Type B pancreatic cell (in vitro differentiated cells): ENCODE measurements around the gene PTPRM. TPM values are rescaled to one million over a fixed set of nuclear protein-coding genes. Genes with fewer than 3 reads are reported as not detected.
A peak's percentile ranks its signal among the peaks of the same experiment; 100 is the strongest.

Source experiments
- DNase-seq: peaks from one replicate; pipeline ENCODE4 v3.0.0; 2021; ENCODE audit warnings: mixed read lengths; ENCODE audit not compliant: unreplicated experiment; ENCODE audit errors: extremely low spot score
- H3K27ac Mint-ChIP-seq: 2 replicates; pipeline ENCODE4 v1.8.0; 2021; ENCODE audit warnings: mild to moderate bottlenecking, mixed read lengths
- H3K27me3 Mint-ChIP-seq: 2 replicates; pipeline ENCODE4 v1.8.0; 2021; ENCODE audit warnings: mixed read lengths
- H3K36me3 Mint-ChIP-seq: 2 replicates; pipeline ENCODE4 v1.8.0; 2021; ENCODE audit warnings: mixed read lengths
- H3K4me1 Mint-ChIP-seq: one replicate; pipeline ENCODE4 v1.8.0; 2021; ENCODE audit warnings: mixed read lengths; ENCODE audit not compliant: unreplicated experiment
- H3K4me3 Mint-ChIP-seq: 2 replicates; pipeline ENCODE4 v1.8.0; 2021; ENCODE audit warnings: mild to moderate bottlenecking, mixed read lengths
- H3K9me3 Mint-ChIP-seq: 2 replicates; pipeline ENCODE4 v1.8.0; 2021; ENCODE audit warnings: mixed read lengths
- CTCF ChIP-seq: fragments of 200-600 bp; sonication (generic); conservative IDR thresholded peaks from 2 replicates; pipeline ENCODE4 v1.5.0; 2021; ENCODE audit warnings: antibody characterized with exemption, mild to moderate bottlenecking
- total RNA-seq: library from RNA; stranded (reverse); gene quantifications from 2 replicates; pipeline ENCODE4 v1.2.1, GENCODE V29; 2021; ENCODE audit warnings: low replicate concordance

PTPRM gene
- total RNA-seq, 1 donor from 2014 or later = 18.6 TPM

GRCh38 chr18:7524786-7525185 is 42.3 kb upstream of the PTPRM start:
- DNase-seq = no peak
- Mint-ChIP-seq H3K4me3 (no peak overlapping the region), H3K4me1 (peaks cover 4% of the 10 kb centered on the region), H3K27ac (no peak overlapping the region), H3K36me3 (no peaks in the 10 kb centered on the region), H3K9me3 (no peaks in the 10 kb centered on the region), H3K27me3 (no peaks in the 10 kb centered on the region)
- no peak for TF ChIP-seq CTCF

- H3K4me3 Mint-ChIP-seq = no peak overlapping the region
- H3K27ac Mint-ChIP-seq = no peak overlapping the region
- H3K36me3 Mint-ChIP-seq = no peaks in the 10 kb centered on the region
- H3K9me3 Mint-ChIP-seq = no peaks in the 10 kb centered on the region
- no peak for DNase-seq
- no peak for TF ChIP-seq CTCF
- no peaks in the 10 kb centered on the region for H3K4me1 Mint-ChIP-seq
- no peaks in the 10 kb centered on the region for H3K27me3 Mint-ChIP-seq
Measured at GRCh38 chr18:7532942-7533341, 34.2 kb upstream of the PTPRM start.

GRCh38 chr18:7535436-7536205 is 31.5 kb upstream of the PTPRM start:
- Mint-ChIP-seq H3K27ac (no peak overlapping the region), H3K9me3 (no peaks in the 10 kb centered on the region), H3K4me3 (no peak overlapping the region), H3K36me3 (no peaks in the 10 kb centered on the region), H3K4me1 (no peaks in the 10 kb centered on the region), H3K27me3 (no peaks in the 10 kb centered on the region)
- no peak for DNase-seq
- no peak for TF ChIP-seq CTCF

- no peak overlapping the region for H3K27ac Mint-ChIP-seq
- TF ChIP-seq CTCF = no peak
- H3K4me1 Mint-ChIP-seq = no peaks in the 10 kb centered on the region
- no peaks in the 10 kb centered on the region for H3K36me3 Mint-ChIP-seq
- H3K4me3 Mint-ChIP-seq = no peak overlapping the region
- peaks cover 3% of the 10 kb centered on the region for H3K9me3 Mint-ChIP-seq
- no peak for DNase-seq
- peaks cover 3% of the 10 kb centered on the region for H3K27me3 Mint-ChIP-seq
Measured at GRCh38 chr18:7537145-7537544, 30.0 kb upstream of the PTPRM start.

GRCh38 chr18:7541835-7542234 is 25.3 kb upstream of the PTPRM start:
- H3K27me3 Mint-ChIP-seq = peaks cover 3% of the 10 kb centered on the region
- no peak for DNase-seq

More at GRCh38 chr18:7541835-7542234, 25.3 kb upstream of the PTPRM start:
- Mint-ChIP-seq H3K27ac (no peak overlapping the region), H3K36me3 (no peaks in the 10 kb centered on the region), H3K4me1 (no peaks in the 10 kb centered on the region), H3K4me3 (no peak overlapping the region), H3K9me3 (peaks cover 3% of the 10 kb centered on the region)
- TF ChIP-seq CTCF = peak; percentile 24
